Esophagus muscularis mucosa (tissue), 4 donors: ENCODE measurements around the gene PCNX2. TPM values are rescaled to one million over a fixed set of nuclear protein-coding genes. Genes with fewer than 3 reads are reported as not detected.

Experiments
- DNase-seq: peaks from one replicate; pipeline ENCODE4 v3.0.0-alpha.2; 2017; ENCODE audit errors: extremely low spot score
- H3K27ac ChIP-seq, 4 donors: fragments of 200-600 bp; sonication (generic); replicated peaks in 1 of 4; 1 replicate in 3 of 4; 2 replicates in 1 of 4; pipeline ENCODE4 v1.5.1; 2016 to 2019; ENCODE audit warnings: mild to moderate bottlenecking in 1 of 4
- H3K27me3 ChIP-seq, 4 donors: fragments of 200-600 bp; sonication (generic); one replicate each; pipeline versions ENCODE4 v1.5.1 to v1.6.0; 2016 to 2019
- H3K36me3 ChIP-seq, 4 donors: fragments of 200-600 bp; sonication (generic); one replicate each; pipeline ENCODE4 v1.5.1; 2016 to 2019
- H3K4me1 ChIP-seq, 4 donors: fragments of 200-600 bp; sonication (generic); one replicate each; pipeline ENCODE4 v1.5.1; 2016 to 2019
- H3K4me3 ChIP-seq, 4 donors: fragments of 200-600 bp; sonication (generic); 1 replicate in 2 of 4; 2 replicates in 2 of 4; pipeline ENCODE4 v1.5.1; 2016 to 2019; ENCODE audit warnings: mild to moderate bottlenecking in 4 of 4, moderate library complexity in 1 of 4
- H3K9me3 ChIP-seq, 4 donors: fragments of 200-600 bp; sonication (generic); 1 replicate in 3 of 4; 2 replicates in 1 of 4; pipeline ENCODE4 v1.5.1; 2016 to 2019
- CTCF ChIP-seq, 3 experiments: fragments of 200-600 bp in 2 of 3; fragments of 450-650 bp in 1 of 3; sonication (generic) in 2 of 3; IDR thresholded peaks; one replicate each; pipeline ENCODE4 v1.5.1; 2017 to 2019; ENCODE audit warnings: antibody characterized with exemption in 3 of 3, mild to moderate bottlenecking in 2 of 3, moderate library complexity in 1 of 3
- EP300 ChIP-seq: sonication (generic); formaldehyde crosslinking; IDR thresholded peaks from one replicate; pipeline ENCODE4 v1.6.1; 2017; ENCODE audit warnings: antibody characterized with exemption
- POLR2A ChIP-seq: fragments of 450-650 bp; IDR thresholded peaks from one replicate; pipeline ENCODE4 v1.6.1; 2017; ENCODE audit warnings: antibody characterized with exemption, moderate library complexity, mild to moderate bottlenecking, low read depth
- POLR2AphosphoS5 ChIP-seq, 2 donors: sonication (generic); formaldehyde crosslinking; IDR thresholded peaks; one replicate each; pipeline ENCODE4 v1.6.1; 2017; ENCODE audit warnings: antibody characterized with exemption in 2 of 2
- WGBS: methylation state at CpG from one replicate; pipeline ENCODE4 v1.1.5; 2018; 5-methylcytosine and 5-hydroxymethylcytosine counted together
- intact Hi-C: fragments of 100-400 bp; cut with DNase I; formaldehyde crosslinking; loops from one replicate; pipeline ENCODE4 v1.15.1; 2023
- total RNA-seq, 4 donors: library from RNA; depleted of rRNA; stranded (reverse); fragments of >200 nt; gene quantifications; one replicate each; pipeline versions ENCODE4 v1.1.0 to v1.2.1, GENCODE V29; 2016

Gene PCNX2
- total RNA-seq, 4 donors from 2014 or later = 5.7 to 23.3 (median 7.9) TPM

- no peak for TF ChIP-seq POLR2A
- TF ChIP-seq POLR2AphosphoS5 (IDR thresholded peaks at IDR 0.05) = no peak
- TF ChIP-seq EP300 = no peak
- TF ChIP-seq CTCF (IDR thresholded peaks at IDR 0.05) = no peak
- Histone ChIP-seq H3K27me3 (no peaks in the 10 kb centered on the region), H3K4me1 (peaks cover 0 to 9% (median 0%) of the 10 kb centered on the region in 4 donors), H3K36me3 (no peaks in the 10 kb centered on the region), H3K4me3 (no peak overlapping the region), H3K9me3 (no peaks in the 10 kb centered on the region), H3K27ac (no peak overlapping the region)
- no peak for DNase-seq
- intact Hi-C loops = loop anchor here (5.0 kb wide), 1 partner anchor 604 kb away; no protein-coding TSS in a partner anchor
- 59% methylated on average over 2 of the region's 2 CpGs for WGBS
These were observed 53.8 kb downstream of the PCNX2 start for GRCh38 chr1:233241759-233242158.

- Histone ChIP-seq H3K36me3 (no peaks in the 10 kb centered on the region), H3K4me1 (peaks cover 0 to 9% (median 0%) of the 10 kb centered on the region in 4 donors), H3K27ac (no peak overlapping the region), H3K4me3 (peak overlapping the region in 1 of 4 donors; percentile 41), H3K9me3 (no peaks in the 10 kb centered on the region), H3K27me3 (no peaks in the 10 kb centered on the region)
- TF ChIP-seq POLR2AphosphoS5 (IDR thresholded peaks at IDR 0.05) = no peak
- no peak for TF ChIP-seq EP300
- TF ChIP-seq POLR2A = no peak
- peak; percentile 67 to 81 (median 76) for TF ChIP-seq CTCF (IDR thresholded peaks at IDR 0.05)
- 46% methylated on average over 8 of the region's 8 CpGs for WGBS
- peak; percentile 91 for DNase-seq
- intact Hi-C loops = loop anchor here (5.0 kb wide), 1 partner anchor 604 kb away; no protein-coding TSS in a partner anchor
These were observed 54.5 kb downstream of the PCNX2 start for GRCh38 chr1:233240829-233241682.

GRCh38 chr1:233240371-233240770, 55.2 kb downstream of the PCNX2 start:
- peaks cover 0 to 9% (median 0%) of the 10 kb centered on the region in 4 donors for H3K4me1 ChIP-seq
- intact Hi-C loops = loop anchor here (5.0 kb wide), 1 partner anchor 603 kb away; no protein-coding TSS in a partner anchor
- no peaks in the 10 kb centered on the region for H3K9me3 ChIP-seq
- no peak for TF ChIP-seq POLR2AphosphoS5 (IDR thresholded peaks at IDR 0.05)
- no peak for TF ChIP-seq CTCF (IDR thresholded peaks at IDR 0.05)
- TF ChIP-seq EP300 = no peak
- TF ChIP-seq POLR2A = no peak
- no peaks in the 10 kb centered on the region for H3K27me3 ChIP-seq
- WGBS = 82% methylated on average over 5 of the region's 5 CpGs
- H3K4me3 ChIP-seq = no peak overlapping the region
- peaks cover 0 to 3% (median 0%) of the 10 kb centered on the region in 4 donors for H3K36me3 ChIP-seq
- DNase-seq = no peak
- H3K27ac ChIP-seq = no peak overlapping the region

GRCh38 chr1:233238884-233239431, 56.6 kb downstream of the PCNX2 start:
- Histone ChIP-seq H3K36me3 (peaks cover 0 to 10% (median 2%) of the 10 kb centered on the region in 4 donors), H3K4me3 (no peak overlapping the region), H3K9me3 (no peaks in the 10 kb centered on the region), H3K4me1 (peaks cover 0 to 9% (median 0%) of the 10 kb centered on the region in 4 donors), H3K27ac (no peak overlapping the region), H3K27me3 (no peaks in the 10 kb centered on the region)
- WGBS = 79% methylated on average over 9 of the region's 9 CpGs
- DNase-seq = no peak
- no peak for TF ChIP-seq CTCF (IDR thresholded peaks at IDR 0.05)
- no peak for TF ChIP-seq EP300
- no peak for TF ChIP-seq POLR2A
- TF ChIP-seq POLR2AphosphoS5 (IDR thresholded peaks at IDR 0.05) = no peak
- intact Hi-C loops = loop anchor here (5.0 kb wide), 1 partner anchor 1372 kb away; no protein-coding TSS in a partner anchor
